HCT116 (cell line): ENCODE measurements around the gene UBASH3B.

Source experiments
- CTCF ChIP-seq, 3 experiments: fragments of 200-600 bp in 1 of 3; sonication (generic) in 1 of 3; IDR thresholded peaks in 2 of 3; conservative IDR thresholded peaks in 1 of 3; 2 replicates each; pipeline ENCODE4 v1.5.1; 2012 to 2017; ENCODE audit warnings: low read depth in 2 of 3, low read length in 2 of 3, antibody characterized with exemption in 1 of 3, borderline replicate concordance in 1 of 3, control low read depth in 1 of 3, mild to moderate bottlenecking in 1 of 3, mixed read lengths in 1 of 3, mixed run types in 1 of 3, moderate library complexity in 1 of 3; ENCODE audit not compliant: insufficient read depth in 1 of 3
- EZH2 ChIP-seq: fragments of 200-600 bp; sonication (generic); IDR thresholded peaks from 2 replicates; pipeline ENCODE4 v1.6.1; 2017; ENCODE audit warnings: antibody characterized with exemption, mixed run types
- JUND ChIP-seq: IDR thresholded peaks from 2 replicates; pipeline ENCODE4 v1.6.1; 2012
- MAX ChIP-seq: IDR thresholded peaks from 2 replicates; pipeline ENCODE4 v1.6.1; 2012
- POLR2A ChIP-seq: IDR thresholded peaks from 2 replicates; pipeline ENCODE4 v1.7.0; 2011; ENCODE audit warnings: borderline replicate concordance; ENCODE audit not compliant: insufficient read depth, insufficient read length; ENCODE audit errors: extremely low read depth
- POLR2AphosphoS5 ChIP-seq: IDR thresholded peaks from 2 replicates; pipeline ENCODE4 v1.6.1; 2011; ENCODE audit warnings: mild to moderate bottlenecking, low read depth, low read length, moderate library complexity
- RAD21 ChIP-seq: IDR thresholded peaks from 2 replicates; pipeline ENCODE4 v1.6.1; 2012; ENCODE audit warnings: low read depth, mild to moderate bottlenecking
- YY1 ChIP-seq: IDR thresholded peaks from 2 replicates; pipeline ENCODE4 v1.6.1; 2011; ENCODE audit warnings: low read length, low read depth, moderate library complexity, mild to moderate bottlenecking; ENCODE audit not compliant: insufficient replicate concordance; ENCODE audit errors: extremely low read depth
- ZFX ChIP-seq: fragments of 450-650 bp; IDR thresholded peaks from 2 replicates; pipeline ENCODE4 v1.6.1; 2017
- ZNF274 ChIP-seq: fragments of 200-500 bp; sonication (Bioruptor generic); IDR thresholded peaks from 2 replicates; pipeline ENCODE4 v1.6.1; 2014; ENCODE audit warnings: mild to moderate bottlenecking, low read depth, low read length, inconsistent platforms

- no peak for TF ChIP-seq RAD21
- no peak for TF ChIP-seq CTCF (IDR thresholded peaks at IDR 0.05 in 2 of 3, conservative IDR thresholded peaks at IDR 0.05 in 1 of 3; ENCODE audit: borderline replicate concordance in 1 of 3, insufficient read depth in 1 of 3, low read depth in 2 of 3, low read length in 2 of 3)
- no peak for TF ChIP-seq POLR2A
- no peak for TF ChIP-seq ZFX
- no peak for TF ChIP-seq POLR2AphosphoS5
- TF ChIP-seq MAX = no peak
- TF ChIP-seq JUND = no peak
- TF ChIP-seq YY1 = no peak
- no peak for TF ChIP-seq EZH2
- TF ChIP-seq ZNF274 = no peak
Measured at GRCh38 chr11:122847466-122847865, 191.9 kb downstream of the UBASH3B start.
